K562 (cell line): ENCODE data around the gene FAM50A. TPM values are rescaled to one million over a fixed set of nuclear protein-coding genes. Genes with fewer than 3 reads are reported as not detected.

ENCODE experiments used
- CREB3L1 ChIP-seq: fragments of 450-650 bp; IDR thresholded peaks from 2 replicates; pipeline ENCODE4 v1.6.1; 2014; ENCODE audit warnings: low read depth, mild to moderate bottlenecking, moderate library complexity, borderline replicate concordance
- HNRNPLL ChIP-seq: fragments of 200-400 bp; formaldehyde crosslinking; IDR thresholded peaks from 2 replicates; pipeline ENCODE4 v1.6.1; 2017; ENCODE audit warnings: low read length, low read depth, mild to moderate bottlenecking; ENCODE audit not compliant: poor library complexity, severe bottlenecking
- MAX ChIP-seq: sonication (generic); formaldehyde crosslinking; IDR thresholded peaks from 2 replicates; pipeline ENCODE4 v1.9.0; 2022; ENCODE audit warnings: mild to moderate bottlenecking, missing genetic modification reagents
- MAZ ChIP-seq, 2 experiments: fragments of 450-650 bp in 1 of 2; sonication (generic) in 1 of 2; formaldehyde crosslinking; IDR thresholded peaks in 1 of 2; conservative IDR thresholded peaks in 1 of 2; 2 replicates each; pipeline versions ENCODE4 v1.4.0 to v1.5.0; 2020; ENCODE audit warnings: mild to moderate bottlenecking in 1 of 2, missing genetic modification reagents in 1 of 2
- MYC ChIP-seq, 2 experiments: fragments of 250-450 bp in 1 of 2; sonication (Bioruptor Pico) in 1 of 2; IDR thresholded peaks; 2 replicates each; pipeline versions ENCODE4 v1.5.1 to v1.6.1; 2012 to 2021; ENCODE audit warnings: low read depth in 2 of 2, borderline replicate concordance in 1 of 2, improper control_type of control experiment in 1 of 2, low read length in 1 of 2, mild to moderate bottlenecking in 1 of 2, moderate library complexity in 1 of 2
- NKRF ChIP-seq: fragments of 450-650 bp; IDR thresholded peaks from 2 replicates; pipeline ENCODE4 v1.6.1; 2016; ENCODE audit warnings: borderline replicate concordance
- POLR2A ChIP-seq: fragments of 450-650 bp; conservative IDR thresholded peaks from 2 replicates; pipeline ENCODE4 v1.6.1; 2016
- RBM39 ChIP-seq: fragments of 200-400 bp; formaldehyde crosslinking; optimal IDR thresholded peaks from 2 replicates; pipeline ENCODE3; 2018; ENCODE audit warnings: low read depth, low read length
- ZKSCAN8 ChIP-seq: fragments of 200-800 bp; sonication (Bioruptor generic); IDR thresholded peaks from 2 replicates; pipeline ENCODE4 v1.6.1; 2016; ENCODE audit warnings: missing genetic modification characterization, missing compliant biosample characterization
- polyA plus RNA-seq, 8 experiments: library from polyadenylated mRNA; depleted of rRNA in 4 of 8; stranded (reverse) in 5 of 8; unstranded in 3 of 8; fragments of >200 nt; fragmentation: Nextera tagmentation in 2 of 8; fragmentation: Illumina TruSeq in 1 of 8; extraction: Ambion mirVana in 2 of 8; extraction: Trizol in 1 of 8; gene quantifications; 2 replicates each; pipeline versions ENCODE4 v1.2.1 to v1.2.3, GENCODE V29; 2011 to 2014; ENCODE audit warnings: inconsistent platforms in 1 of 8, missing spikeins in 1 of 8
- total RNA-seq, 7 experiments: library from RNA; depleted of rRNA in 6 of 7; stranded (reverse); fragments of >200 nt in 6 of 7; fragmentation: Illumina TruSeq in 2 of 7; extraction: Trizol in 2 of 7; gene quantifications; 2 replicates each; pipeline versions ENCODE4 v1.2.1 to v1.2.3, GENCODE V29; 2011 to 2021; ENCODE audit warnings: low replicate concordance in 1 of 7
- TF ChIP-seq, protein P1 (sequence below), 3 experiments: IDR thresholded peaks in 2 of 3; conservative IDR thresholded peaks in 1 of 3; 2 replicates each; pipeline ENCODE4 v1.5.1; 2011 to 2012; ENCODE audit warnings: low read length in 3 of 3, mild to moderate bottlenecking in 3 of 3, control low read depth in 2 of 3, improper control_type of control experiment in 1 of 3, inconsistent platforms in 1 of 3, low read depth in 1 of 3, mixed read lengths in 1 of 3, moderate library complexity in 1 of 3; ENCODE audit not compliant: insufficient read depth in 2 of 3
- TF ChIP-seq, protein P2 (sequence below): sonication (generic); formaldehyde crosslinking; IDR thresholded peaks from 2 replicates; pipeline ENCODE4 v1.8.0; 2023; ENCODE audit warnings: missing genetic modification reagents, mild to moderate bottlenecking, borderline replicate concordance
- TF ChIP-seq, protein P3 (sequence below): sonication (generic); formaldehyde crosslinking; IDR thresholded peaks from 2 replicates; pipeline ENCODE4 v1.5.0; 2020; ENCODE audit warnings: missing genetic modification reagents

Gene FAM50A
- total and polyA plus RNA-seq, 9 of the 15 experiments (the other 6 are each of a cell fraction or from before 2014, with no cell fraction given) = 4.4 to 114 (median 67.3) TPM

- TF ChIP-seq MAZ (CRISPR knock-in tag; conservative IDR thresholded peaks at IDR 0.05 in 1 of 2, IDR thresholded peaks at IDR 0.05 in 1 of 2) = 0 out of 4 replicates have a peak, but pooled peaks of 1 of the 2 experiments have one; percentile 2
- no peak for TF ChIP-seq POLR2A
- TF ChIP-seq, protein P1, sequence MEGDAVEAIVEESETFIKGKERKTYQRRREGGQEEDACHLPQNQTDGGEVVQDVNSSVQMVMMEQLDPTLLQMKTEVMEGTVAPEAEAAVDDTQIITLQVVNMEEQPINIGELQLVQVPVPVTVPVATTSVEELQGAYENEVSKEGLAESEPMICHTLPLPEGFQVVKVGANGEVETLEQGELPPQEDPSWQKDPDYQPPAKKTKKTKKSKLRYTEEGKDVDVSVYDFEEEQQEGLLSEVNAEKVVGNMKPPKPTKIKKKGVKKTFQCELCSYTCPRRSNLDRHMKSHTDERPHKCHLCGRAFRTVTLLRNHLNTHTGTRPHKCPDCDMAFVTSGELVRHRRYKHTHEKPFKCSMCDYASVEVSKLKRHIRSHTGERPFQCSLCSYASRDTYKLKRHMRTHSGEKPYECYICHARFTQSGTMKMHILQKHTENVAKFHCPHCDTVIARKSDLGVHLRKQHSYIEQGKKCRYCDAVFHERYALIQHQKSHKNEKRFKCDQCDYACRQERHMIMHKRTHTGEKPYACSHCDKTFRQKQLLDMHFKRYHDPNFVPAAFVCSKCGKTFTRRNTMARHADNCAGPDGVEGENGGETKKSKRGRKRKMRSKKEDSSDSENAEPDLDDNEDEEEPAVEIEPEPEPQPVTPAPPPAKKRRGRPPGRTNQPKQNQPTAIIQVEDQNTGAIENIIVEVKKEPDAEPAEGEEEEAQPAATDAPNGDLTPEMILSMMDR (IDR thresholded peaks at IDR 0.05 in 2 of 3, conservative IDR thresholded peaks at IDR 0.05 in 1 of 3; ENCODE audit: insufficient read depth in 2 of 3, low read depth in 1 of 3, low read length in 3 of 3) = peak; percentile 60 to 86 (median 70)
- TF ChIP-seq CREB3L1 = peak; percentile 17; the same call in 1 of the 2 replicates
- TF ChIP-seq RBM39 = peak; percentile 61
- peak; percentile 89; the same call in 1 of the 2 replicates for TF ChIP-seq NKRF
- 0 out of 2 replicates have a peak, but pooled peaks have one; percentile 4 for TF ChIP-seq ZKSCAN8 (CRISPR knock-in tag)
- TF ChIP-seq, protein P2, sequence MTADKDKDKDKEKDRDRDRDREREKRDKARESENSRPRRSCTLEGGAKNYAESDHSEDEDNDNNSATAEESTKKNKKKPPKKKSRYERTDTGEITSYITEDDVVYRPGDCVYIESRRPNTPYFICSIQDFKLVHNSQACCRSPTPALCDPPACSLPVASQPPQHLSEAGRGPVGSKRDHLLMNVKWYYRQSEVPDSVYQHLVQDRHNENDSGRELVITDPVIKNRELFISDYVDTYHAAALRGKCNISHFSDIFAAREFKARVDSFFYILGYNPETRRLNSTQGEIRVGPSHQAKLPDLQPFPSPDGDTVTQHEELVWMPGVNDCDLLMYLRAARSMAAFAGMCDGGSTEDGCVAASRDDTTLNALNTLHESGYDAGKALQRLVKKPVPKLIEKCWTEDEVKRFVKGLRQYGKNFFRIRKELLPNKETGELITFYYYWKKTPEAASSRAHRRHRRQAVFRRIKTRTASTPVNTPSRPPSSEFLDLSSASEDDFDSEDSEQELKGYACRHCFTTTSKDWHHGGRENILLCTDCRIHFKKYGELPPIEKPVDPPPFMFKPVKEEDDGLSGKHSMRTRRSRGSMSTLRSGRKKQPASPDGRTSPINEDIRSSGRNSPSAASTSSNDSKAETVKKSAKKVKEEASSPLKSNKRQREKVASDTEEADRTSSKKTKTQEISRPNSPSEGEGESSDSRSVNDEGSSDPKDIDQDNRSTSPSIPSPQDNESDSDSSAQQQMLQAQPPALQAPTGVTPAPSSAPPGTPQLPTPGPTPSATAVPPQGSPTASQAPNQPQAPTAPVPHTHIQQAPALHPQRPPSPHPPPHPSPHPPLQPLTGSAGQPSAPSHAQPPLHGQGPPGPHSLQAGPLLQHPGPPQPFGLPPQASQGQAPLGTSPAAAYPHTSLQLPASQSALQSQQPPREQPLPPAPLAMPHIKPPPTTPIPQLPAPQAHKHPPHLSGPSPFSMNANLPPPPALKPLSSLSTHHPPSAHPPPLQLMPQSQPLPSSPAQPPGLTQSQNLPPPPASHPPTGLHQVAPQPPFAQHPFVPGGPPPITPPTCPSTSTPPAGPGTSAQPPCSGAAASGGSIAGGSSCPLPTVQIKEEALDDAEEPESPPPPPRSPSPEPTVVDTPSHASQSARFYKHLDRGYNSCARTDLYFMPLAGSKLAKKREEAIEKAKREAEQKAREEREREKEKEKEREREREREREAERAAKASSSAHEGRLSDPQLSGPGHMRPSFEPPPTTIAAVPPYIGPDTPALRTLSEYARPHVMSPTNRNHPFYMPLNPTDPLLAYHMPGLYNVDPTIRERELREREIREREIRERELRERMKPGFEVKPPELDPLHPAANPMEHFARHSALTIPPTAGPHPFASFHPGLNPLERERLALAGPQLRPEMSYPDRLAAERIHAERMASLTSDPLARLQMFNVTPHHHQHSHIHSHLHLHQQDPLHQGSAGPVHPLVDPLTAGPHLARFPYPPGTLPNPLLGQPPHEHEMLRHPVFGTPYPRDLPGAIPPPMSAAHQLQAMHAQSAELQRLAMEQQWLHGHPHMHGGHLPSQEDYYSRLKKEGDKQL (CRISPR knock-in tag) = no peak
- TF ChIP-seq MYC (IDR thresholded peaks at IDR 0.05; ENCODE audit: low read depth, low read length) = peak; percentile 99
- no peak for TF ChIP-seq MYC (CRISPR knock-in tag; IDR thresholded peaks at IDR 0.05; ENCODE audit: borderline replicate concordance, low read depth)
- TF ChIP-seq MAX (CRISPR knock-in tag) = peak; percentile 82
- peak; percentile 9 for TF ChIP-seq HNRNPLL
- TF ChIP-seq, protein P3, sequence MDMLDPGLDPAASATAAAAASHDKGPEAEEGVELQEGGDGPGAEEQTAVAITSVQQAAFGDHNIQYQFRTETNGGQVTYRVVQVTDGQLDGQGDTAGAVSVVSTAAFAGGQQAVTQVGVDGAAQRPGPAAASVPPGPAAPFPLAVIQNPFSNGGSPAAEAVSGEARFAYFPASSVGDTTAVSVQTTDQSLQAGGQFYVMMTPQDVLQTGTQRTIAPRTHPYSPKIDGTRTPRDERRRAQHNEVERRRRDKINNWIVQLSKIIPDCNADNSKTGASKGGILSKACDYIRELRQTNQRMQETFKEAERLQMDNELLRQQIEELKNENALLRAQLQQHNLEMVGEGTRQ (CRISPR knock-in tag) = peak; percentile 63
Observed at GRCh38 chrX:154398668-154399526, 45.0 kb upstream of the FAM50A start (continued).
